ENCODE measurements around the gene NKAPD1.

DNA sequence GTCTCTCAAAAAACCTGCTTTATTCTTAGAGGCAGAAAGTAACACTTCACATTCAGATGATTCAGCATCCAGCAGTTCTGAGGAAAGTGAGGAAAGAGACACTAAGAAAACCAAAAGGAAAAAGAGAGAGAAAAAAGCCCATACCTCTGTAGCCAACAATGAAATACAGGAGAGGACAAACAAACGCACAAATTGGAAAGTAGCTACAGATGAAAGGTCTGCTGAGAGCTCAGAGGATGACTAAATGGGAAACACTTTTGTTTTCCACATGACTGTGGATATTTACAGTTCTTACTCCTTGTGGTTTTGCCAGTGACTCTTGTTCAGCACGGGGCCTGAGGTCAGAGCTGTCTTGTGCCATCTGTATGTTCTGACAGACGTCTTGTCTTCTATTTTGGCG lies 8.6 kb downstream of the NKAPD1 start:
- TF ChIP-seq, protein P1, sequence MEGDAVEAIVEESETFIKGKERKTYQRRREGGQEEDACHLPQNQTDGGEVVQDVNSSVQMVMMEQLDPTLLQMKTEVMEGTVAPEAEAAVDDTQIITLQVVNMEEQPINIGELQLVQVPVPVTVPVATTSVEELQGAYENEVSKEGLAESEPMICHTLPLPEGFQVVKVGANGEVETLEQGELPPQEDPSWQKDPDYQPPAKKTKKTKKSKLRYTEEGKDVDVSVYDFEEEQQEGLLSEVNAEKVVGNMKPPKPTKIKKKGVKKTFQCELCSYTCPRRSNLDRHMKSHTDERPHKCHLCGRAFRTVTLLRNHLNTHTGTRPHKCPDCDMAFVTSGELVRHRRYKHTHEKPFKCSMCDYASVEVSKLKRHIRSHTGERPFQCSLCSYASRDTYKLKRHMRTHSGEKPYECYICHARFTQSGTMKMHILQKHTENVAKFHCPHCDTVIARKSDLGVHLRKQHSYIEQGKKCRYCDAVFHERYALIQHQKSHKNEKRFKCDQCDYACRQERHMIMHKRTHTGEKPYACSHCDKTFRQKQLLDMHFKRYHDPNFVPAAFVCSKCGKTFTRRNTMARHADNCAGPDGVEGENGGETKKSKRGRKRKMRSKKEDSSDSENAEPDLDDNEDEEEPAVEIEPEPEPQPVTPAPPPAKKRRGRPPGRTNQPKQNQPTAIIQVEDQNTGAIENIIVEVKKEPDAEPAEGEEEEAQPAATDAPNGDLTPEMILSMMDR (conservative IDR thresholded peaks at IDR 0.05 in 1 of 2, IDR thresholded peaks at IDR 0.05 in 1 of 2; ENCODE audit: low read depth in 1 of 2, low read length in 2 of 2), result no peak
- TF ChIP-seq EZH2 (IDR thresholded peaks at IDR 0.05; ENCODE audit: low read length, missing control alignments), result no peak

Data from fibroblast of lung (primary cell).